Heart right ventricle (tissue), 16 donors: Measurements from ENCODE around the gene INHBC. TPM values are rescaled to one million over a fixed set of nuclear protein-coding genes. Genes with fewer than 3 reads are reported as not detected.

Experiments
- ATAC-seq, 8 donors: fragments of 200-7000 bp; cut with Tn5 transposase; one replicate each; pipeline ENCODE4 v1.9.1; 2020; ENCODE audit warnings: mild to moderate bottlenecking in 8 of 8, moderate library complexity in 8 of 8, moderate number of reproducible peaks in 1 of 8
- DNase-seq, 2 donors: peaks; one replicate each; pipeline ENCODE4 v3.0.0-alpha.2; 2020
- H3K27ac ChIP-seq, 10 donors: fragments of 200-600 bp; sonication (generic) in 2 of 10; one replicate each; pipeline versions ENCODE4 v1.5.0 to v1.8.0; 2020 to 2022; ENCODE audit warnings: mild to moderate bottlenecking in 3 of 10
- H3K27me3 ChIP-seq, 7 donors: fragments of 200-600 bp; one replicate each; pipeline ENCODE4 v1.8.0; 2021 to 2022; ENCODE audit warnings: mild to moderate bottlenecking in 2 of 7
- H3K36me3 ChIP-seq, 9 donors: fragments of 200-600 bp; sonication (generic) in 1 of 9; one replicate each; pipeline versions ENCODE4 v1.5.0 to v1.8.0; 2020 to 2022; ENCODE audit warnings: mild to moderate bottlenecking in 2 of 9
- H3K4me1 ChIP-seq, 9 donors: fragments of 200-600 bp; sonication (generic) in 1 of 9; one replicate each; pipeline versions ENCODE4 v1.5.0 to v1.8.0; 2020 to 2022; ENCODE audit warnings: mild to moderate bottlenecking in 4 of 9
- H3K4me3 ChIP-seq, 10 donors: fragments of 200-600 bp; sonication (generic) in 2 of 10; one replicate each; pipeline versions ENCODE4 v1.5.0 to v1.8.0; 2020 to 2022; ENCODE audit warnings: mild to moderate bottlenecking in 7 of 10, moderate library complexity in 2 of 10
- H3K9me3 ChIP-seq, 11 donors: fragments of 200-600 bp in 10 of 11; sonication (generic) in 2 of 11; one replicate each; pipeline versions ENCODE4 v1.5.0 to v1.8.0; 2013 to 2022; ENCODE audit warnings: mild to moderate bottlenecking in 2 of 11, control low read depth in 1 of 11, moderate library complexity in 1 of 11
- WGBS, 2 donors: extraction: QIAGEN DNeasy Blood & Tissue Kit; methylation state at CpG; one replicate each; pipeline ENCODE4 v1.1.7; 2013; ENCODE audit warnings: inconsistent platforms in 1 of 2; 5-methylcytosine and 5-hydroxymethylcytosine counted together
- intact Hi-C, 10 donors: fragments of 100-400 bp; cut with DNase I; formaldehyde crosslinking; loops; one replicate each; pipeline versions ENCODE4 v1.11.1 to v1.14.2; 2022
- polyA plus RNA-seq, 2 donors: library from polyadenylated mRNA; stranded (reverse); fragments of 200-250 nt; gene quantifications; one replicate each; pipeline ENCODE4 v1.2.3, GENCODE V29; 2013
- total RNA-seq, 10 donors: library from RNA; stranded (reverse); fragmentation: NEBNext Ultra II Directional in 3 of 10; extraction: Animal tissue kit (Norgen Biotek cat#: 25700) in 3 of 10; gene quantifications; one replicate each; pipeline versions ENCODE4 v1.2.1 to v1.2.4, GENCODE V29; 2021 to 2023
- TF ChIP-seq, protein P1 (sequence below), 9 donors: fragments of 200-600 bp; sonication (generic) in 2 of 9; IDR thresholded peaks; one replicate each; pipeline versions ENCODE4 v1.5.0 to v1.8.0; 2021 to 2022; ENCODE audit warnings: antibody characterized with exemption in 9 of 9, mild to moderate bottlenecking in 5 of 9, moderate library complexity in 1 of 9
- donor health status: Arrhythmogenic right ventricular cardiomyopathy.
- donor health status: ischemic (EF 13 %, LVEDD 7.1; RV severe dilation, severe dysfunction).
- donor health status: healthy with polysubstance abuse.
- donor health status: DM: no; HTN: yes; CAD: no.
- donor health status: DM: no; HTN: no; CAD: no.
- donor health status: ischemic (EF 25% LVEDD 6.9; RV normal size, moderate dysfunction).
- donor health status: ischemic (EF 25% LVEDD 5.7; RV mildly dilated, moderate dysfunction).
- donor health status: healthy.
- donor health status: DM: yes; HTN: yes; CAD: no.
- donor health status: Ischemic cardiomyopathy.
- donor health status: ischemic (EF 35%, LVEDD 5.7; RV mildly dilated, moderate dysfunction).
- donor health status: nonischemic (EF 11% LVEDD 7.7; RV severe dilation, severe dysfunction).
- donor health status: DM: yes; HTN: yes; CAD: no.
- donor health status: PGD.
- donor health status: ischemic (EF 29% LVEDD 5.4; RV normal size, mild dysfunction).
- donor health status: nonischemic (EF 23%, LVEDD 6.1; RV moderate dilation, normal function).

Gene INHBC
- total and polyA plus RNA-seq, 12 donors, result 0.03 to 0.13 TPM; not detected in 10

DNA sequence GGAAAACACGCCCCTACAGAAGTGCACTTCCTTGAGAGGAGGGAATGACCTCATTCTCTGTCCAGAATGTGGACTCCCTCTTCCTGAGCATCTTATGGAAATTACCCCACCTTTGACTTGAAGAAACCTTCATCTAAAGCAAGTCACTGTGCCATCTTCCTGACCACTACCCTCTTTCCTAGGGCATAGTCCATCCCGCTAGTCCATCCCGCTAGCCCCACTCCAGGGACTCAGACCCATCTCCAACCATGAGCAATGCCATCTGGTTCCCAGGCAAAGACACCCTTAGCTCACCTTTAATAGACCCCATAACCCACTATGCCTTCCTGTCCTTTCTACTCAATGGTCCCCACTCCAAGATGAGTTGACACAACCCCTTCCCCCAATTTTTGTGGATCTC, 15.5 kb downstream of the INHBC start:
- H3K36me3 ChIP-seq, result no peaks in the 10 kb centered on the region
- DNase-seq (no peak), ATAC-seq (no peak)
- peaks cover 0 to 23% (median 9%) of the 10 kb centered on the region in 9 donors for H3K4me1 ChIP-seq
- 79 to 97% methylated on average over 3 of the region's 3 CpGs for WGBS, 2 donors
- no peak overlapping the region for H3K4me3 ChIP-seq
- H3K27ac ChIP-seq, result no peak overlapping the region
- intact Hi-C loops, result loop anchor here in 5 of 10 donors (5.0 to 10.0 kb wide), 4 partner anchors 138 to 188 kb away; no protein-coding TSS in a partner anchor
- TF ChIP-seq, protein P1, sequence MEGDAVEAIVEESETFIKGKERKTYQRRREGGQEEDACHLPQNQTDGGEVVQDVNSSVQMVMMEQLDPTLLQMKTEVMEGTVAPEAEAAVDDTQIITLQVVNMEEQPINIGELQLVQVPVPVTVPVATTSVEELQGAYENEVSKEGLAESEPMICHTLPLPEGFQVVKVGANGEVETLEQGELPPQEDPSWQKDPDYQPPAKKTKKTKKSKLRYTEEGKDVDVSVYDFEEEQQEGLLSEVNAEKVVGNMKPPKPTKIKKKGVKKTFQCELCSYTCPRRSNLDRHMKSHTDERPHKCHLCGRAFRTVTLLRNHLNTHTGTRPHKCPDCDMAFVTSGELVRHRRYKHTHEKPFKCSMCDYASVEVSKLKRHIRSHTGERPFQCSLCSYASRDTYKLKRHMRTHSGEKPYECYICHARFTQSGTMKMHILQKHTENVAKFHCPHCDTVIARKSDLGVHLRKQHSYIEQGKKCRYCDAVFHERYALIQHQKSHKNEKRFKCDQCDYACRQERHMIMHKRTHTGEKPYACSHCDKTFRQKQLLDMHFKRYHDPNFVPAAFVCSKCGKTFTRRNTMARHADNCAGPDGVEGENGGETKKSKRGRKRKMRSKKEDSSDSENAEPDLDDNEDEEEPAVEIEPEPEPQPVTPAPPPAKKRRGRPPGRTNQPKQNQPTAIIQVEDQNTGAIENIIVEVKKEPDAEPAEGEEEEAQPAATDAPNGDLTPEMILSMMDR (IDR thresholded peaks at IDR 0.05), result no peak
- H3K9me3 ChIP-seq, result no peaks in the 10 kb centered on the region
- no peaks in the 10 kb centered on the region for H3K27me3 ChIP-seq

DNA sequence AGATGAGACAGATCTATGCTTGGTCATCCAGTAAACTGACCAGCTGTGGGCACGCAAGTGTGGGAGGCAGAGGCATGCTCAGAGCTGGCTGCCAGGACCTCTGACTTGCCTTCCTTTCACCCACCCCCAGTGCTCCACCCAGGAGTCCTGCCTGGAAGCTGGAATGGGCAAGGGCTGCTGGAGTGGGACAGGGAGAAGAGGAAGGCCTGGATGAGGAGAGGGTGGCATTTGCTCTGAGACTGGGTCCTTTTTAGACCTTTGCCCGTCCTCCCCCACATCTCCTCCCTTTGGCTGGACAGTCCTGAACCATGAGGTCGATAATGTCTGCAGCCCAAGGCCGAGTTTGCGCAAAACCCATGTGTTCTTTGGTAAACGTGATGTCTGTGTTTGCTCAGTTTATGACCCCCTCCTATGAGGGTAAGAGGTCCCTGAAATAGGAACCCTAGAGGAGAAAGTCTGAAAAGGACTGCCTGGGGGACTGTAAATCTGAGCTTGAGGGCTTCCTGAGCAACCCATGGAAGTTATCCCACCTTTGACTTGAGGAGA, 16.7 kb downstream of the INHBC start:
- Histone ChIP-seq H3K27ac (peak overlapping the region in 8 of 10 donors; percentile 41 to 95 (median 86)), H3K4me3 (no peak overlapping the region), H3K36me3 (no peaks in the 10 kb centered on the region), H3K27me3 (no peaks in the 10 kb centered on the region), H3K9me3 (no peaks in the 10 kb centered on the region), H3K4me1 (peaks cover 0 to 26% (median 9%) of the 10 kb centered on the region in 9 donors)
- WGBS, 2 donors, result 79 to 89% methylated on average over 6 of the region's 6 CpGs
- ATAC-seq (no peak), DNase-seq (no peak)
- TF ChIP-seq, protein P1 (IDR thresholded peaks at IDR 0.05), result no peak
- intact Hi-C loops, result loop anchor here in 5 of 10 donors (5.0 to 10.0 kb wide), 4 partner anchors 139 to 189 kb away; no protein-coding TSS in a partner anchor

GRCh38 chr12:57452181-57452936, 17.8 kb downstream of the INHBC start:
- Histone ChIP-seq H3K27me3 (no peaks in the 10 kb centered on the region), H3K4me1 (peaks cover 0 to 26% (median 9%) of the 10 kb centered on the region in 9 donors), H3K9me3 (no peaks in the 10 kb centered on the region), H3K36me3 (no peaks in the 10 kb centered on the region), H3K4me3 (peak overlapping the region in 3 of 10 donors; percentile 8 to 10 (median 10)), H3K27ac (peak overlapping the region; percentile 38 to 95 (median 84))
- intact Hi-C loops, result loop anchor here in 9 of 10 donors (2.0 to 10.0 kb wide), 9 partner anchors 22 to 190 kb away; partner anchors contain the start of gene R3HDM2 (in 2 of the 9)
- DNase-seq, result peak; percentile 42 to 75
- 4 to 11% methylated on average over 9 of the region's 9 CpGs for WGBS, 2 donors
- TF ChIP-seq, protein P1 (IDR thresholded peaks at IDR 0.05), result no peak
- ATAC-seq, result peak; percentile 84 to 93 (median 90)

DNA sequence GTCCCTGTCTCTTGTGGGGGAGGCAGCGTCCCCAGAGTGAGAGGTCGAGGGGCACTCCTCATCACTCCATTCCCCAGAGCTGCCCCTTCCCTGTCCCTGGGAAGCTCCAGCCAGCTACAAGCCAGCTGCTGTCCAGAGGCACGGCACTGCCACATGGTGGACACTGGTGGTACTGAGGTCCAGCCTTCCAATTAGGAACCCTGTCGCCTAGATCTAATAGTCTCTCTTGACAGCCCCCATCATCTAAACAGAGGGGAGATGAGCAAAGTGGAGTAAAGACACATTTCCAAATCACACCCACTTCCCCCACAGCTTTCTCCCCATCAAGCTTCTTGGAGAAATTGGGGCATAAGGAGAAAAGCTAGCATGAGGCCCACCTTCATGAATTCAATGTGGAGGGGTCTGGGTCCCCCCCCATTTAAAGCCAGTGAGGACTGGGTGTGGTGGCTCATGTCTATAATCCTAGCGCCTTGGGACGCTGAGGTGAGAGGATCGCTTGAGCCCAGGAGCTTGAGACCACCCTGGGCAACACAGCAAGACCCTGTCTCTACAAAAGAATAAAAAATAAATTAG, 18.4 kb downstream of the INHBC start:
- WGBS, 2 donors, result 13 to 22% methylated on average over 7 of the region's 7 CpGs
- intact Hi-C loops, result loop anchor here (1.0 to 10.0 kb wide), 12 partner anchors 22 to 191 kb away; partner anchors contain the start of gene R3HDM2 (in 2 of the 10)

More for the DNA sequence above, 18.4 kb downstream of the INHBC start:
- no peaks in the 10 kb centered on the region for H3K36me3 ChIP-seq
- no peaks in the 10 kb centered on the region for H3K9me3 ChIP-seq
- ATAC-seq (peak; percentile 81 to 91 (median 86)), DNase-seq (peak; percentile 82)
- H3K27ac ChIP-seq, result peak overlapping the region in 9 of 10 donors; percentile 38 to 95 (median 86)
- no peak overlapping the region for H3K4me3 ChIP-seq
- TF ChIP-seq, protein P1 (IDR thresholded peaks at IDR 0.05), result peak; percentile 82 to 94 (median 92)
- peaks cover 0 to 26% (median 9%) of the 10 kb centered on the region in 9 donors for H3K4me1 ChIP-seq
- no peaks in the 10 kb centered on the region for H3K27me3 ChIP-seq
